NCI-H524 treated with DMSO at 0.1 percent for 48 hours (cell line): Measurements from ENCODE around the gene SPRR3.

Experiments used
- DNase-seq: peaks from one replicate; lab custom pipeline; 2025; lab: John Stamatoyannopoulos, UW

Gene SPRR3, protein sequence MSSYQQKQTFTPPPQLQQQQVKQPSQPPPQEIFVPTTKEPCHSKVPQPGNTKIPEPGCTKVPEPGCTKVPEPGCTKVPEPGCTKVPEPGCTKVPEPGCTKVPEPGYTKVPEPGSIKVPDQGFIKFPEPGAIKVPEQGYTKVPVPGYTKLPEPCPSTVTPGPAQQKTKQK

DNA sequence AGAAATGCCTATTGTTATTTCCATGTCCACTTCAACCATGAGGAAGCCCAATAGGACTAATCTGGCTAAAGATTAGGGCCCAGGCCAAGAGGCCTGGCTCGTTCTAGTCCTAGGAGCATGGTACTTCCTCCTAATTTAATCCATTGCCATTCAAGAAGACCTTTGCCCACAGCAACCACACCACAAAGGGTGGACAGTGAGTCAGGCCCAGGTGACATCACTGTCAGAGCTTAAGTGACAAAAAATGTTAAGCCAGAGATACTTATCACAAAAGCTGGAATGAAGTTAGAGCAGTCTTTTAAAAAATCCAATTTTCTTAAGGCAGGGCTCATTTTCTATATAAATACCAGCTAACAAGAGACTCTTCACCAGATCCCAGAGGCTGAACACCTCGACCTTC lies at the start of gene SPRR3:
SPRR3 (plus strand) TSS at position 368 of the 400 bp plus-strand sequence. CDS start 1,272 bp downstream, outside the sequence.
- no peak for DNase-seq

DNA sequence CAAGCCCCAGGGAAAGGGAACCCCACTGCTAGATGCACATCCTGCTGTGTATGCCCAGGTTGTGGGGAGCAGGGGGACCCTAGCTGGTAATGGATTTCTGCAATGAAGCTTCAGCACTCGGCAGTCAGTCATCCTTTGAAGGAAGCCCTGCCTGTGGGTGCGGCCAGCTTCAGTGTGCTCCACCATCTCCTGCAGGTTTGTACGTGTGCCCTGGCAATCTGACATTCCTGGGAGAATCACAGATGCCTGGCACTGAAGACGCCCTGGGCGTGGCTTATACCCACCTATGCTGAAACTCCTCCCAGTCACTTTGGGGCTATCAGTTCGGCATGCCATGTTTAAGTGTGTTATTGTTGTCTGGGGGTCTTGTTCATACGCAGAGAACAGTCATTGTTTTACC lies 47.8 kb upstream of the SPRR3 start:
- DNase-seq = no peak

DNA sequence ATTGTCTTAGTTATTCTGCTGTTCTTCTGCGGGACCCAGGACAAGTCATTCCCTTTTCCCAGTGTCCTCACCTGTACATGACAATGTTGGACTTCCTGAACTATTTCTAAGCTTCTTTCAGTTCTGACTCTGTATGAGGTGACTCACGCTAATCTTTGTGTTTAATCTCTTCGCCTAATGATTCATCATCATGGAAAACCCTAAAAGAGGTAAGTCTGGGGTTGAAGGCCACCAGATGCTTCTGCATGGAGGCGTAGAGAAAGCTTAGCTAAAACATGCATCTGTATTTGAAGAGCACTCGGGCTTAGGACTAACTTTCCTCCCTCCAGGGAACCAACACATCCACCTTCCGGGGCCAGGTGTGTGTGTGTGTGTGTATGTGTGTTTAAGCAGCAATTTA lies 47.1 kb upstream of the SPRR3 start:
- no peak for DNase-seq

DNA sequence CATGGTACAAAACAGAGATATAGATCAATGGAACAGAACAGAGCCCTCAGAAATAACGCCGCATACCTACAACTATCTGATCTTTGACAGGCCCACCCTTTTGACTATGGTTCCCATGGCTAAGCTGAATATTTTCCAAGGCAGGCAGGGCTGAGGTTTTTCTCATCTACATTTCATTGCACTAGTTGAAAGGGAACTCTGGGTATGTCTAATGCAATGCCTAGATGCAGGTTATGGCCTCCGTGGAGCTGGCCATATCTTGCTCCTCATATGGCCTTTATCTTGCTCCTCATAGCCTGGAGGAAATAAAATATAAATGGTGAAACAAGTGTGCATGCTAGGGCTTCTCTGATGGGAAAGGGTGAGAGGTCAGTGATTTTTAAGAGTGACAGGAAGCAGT lies 44.0 kb upstream of the SPRR3 start:
- no peak for DNase-seq

DNA sequence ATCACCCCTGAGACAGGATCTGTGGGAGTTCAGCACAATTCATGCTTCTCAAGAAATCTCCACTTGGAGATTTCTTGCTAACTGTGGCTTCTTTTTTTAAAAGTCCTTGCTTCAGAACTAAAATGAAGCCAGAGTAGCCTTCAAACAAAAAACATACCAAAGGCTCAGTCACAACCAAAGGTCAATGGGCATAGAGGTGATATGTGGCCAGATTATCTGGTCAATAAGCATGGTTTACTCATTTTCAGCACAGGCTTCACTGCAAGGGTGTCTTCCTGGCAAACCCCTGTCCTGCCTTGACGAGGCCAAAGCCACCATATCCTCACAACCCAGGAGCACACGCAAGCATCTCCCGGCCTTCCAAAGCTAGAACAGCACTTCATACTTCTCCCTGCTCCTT lies 42.3 kb upstream of the SPRR3 start:
- no peak for DNase-seq

DNA sequence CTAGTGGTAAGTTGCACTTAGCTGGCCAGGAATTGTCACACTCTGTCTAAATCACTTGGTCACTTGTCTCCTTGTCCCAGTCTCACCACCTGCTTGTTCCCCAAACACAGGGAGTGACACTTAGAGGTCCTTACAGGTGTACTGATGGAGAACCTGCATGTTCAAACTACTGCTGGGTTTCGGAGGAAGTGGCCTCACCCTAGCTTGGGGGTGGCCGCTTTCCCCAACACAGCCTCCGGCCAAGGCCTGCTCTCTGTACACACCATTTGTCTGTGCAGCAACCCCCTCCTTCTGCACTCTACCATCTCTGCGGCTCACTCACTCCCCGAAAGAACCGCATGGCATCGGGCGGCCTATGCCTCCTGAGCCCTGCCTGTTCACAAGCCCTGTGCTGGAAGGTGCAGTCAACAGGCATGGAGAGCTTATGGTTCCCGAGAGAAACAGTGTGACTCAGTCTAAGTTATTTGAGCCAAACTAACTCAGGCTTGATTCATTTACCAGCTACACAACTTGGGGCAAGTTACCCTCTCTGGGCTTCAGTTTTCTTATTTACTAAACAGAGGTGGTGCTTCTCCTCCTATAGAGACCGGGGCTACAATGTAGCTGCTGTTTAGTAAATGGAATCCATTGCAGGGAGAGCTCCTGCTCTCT lies 41.6 kb upstream of the SPRR3 start:
- DNase-seq = no peak

DNA sequence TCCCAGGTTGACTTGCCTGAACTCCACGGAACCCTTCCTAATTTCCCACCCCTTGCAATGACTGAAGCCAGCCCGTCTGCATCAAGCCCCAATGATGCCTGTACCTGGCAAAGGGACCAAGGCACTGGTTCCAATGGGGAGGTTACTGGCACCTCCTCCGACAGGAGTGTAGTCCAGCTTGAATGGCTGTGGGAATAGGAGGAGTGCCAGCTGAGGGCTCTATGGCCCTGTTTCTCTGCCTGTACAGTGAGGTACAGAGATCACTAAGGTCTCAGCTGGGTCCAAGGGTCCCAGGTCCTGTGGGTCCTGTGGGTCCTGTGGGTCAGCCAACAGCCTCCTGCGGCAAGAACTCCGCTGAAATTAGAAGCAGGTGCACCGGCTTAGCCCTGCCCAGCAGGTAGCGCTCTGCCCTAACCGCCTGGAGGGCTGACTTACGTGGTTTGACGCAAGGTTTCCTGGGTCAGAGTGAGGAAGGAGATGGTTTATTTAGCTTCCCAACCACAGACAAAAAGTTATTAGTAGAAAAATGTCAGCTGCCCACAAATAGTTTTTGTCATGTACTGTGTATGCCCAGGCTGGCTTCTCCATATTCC lies 41.0 kb upstream of the SPRR3 start:
- DNase-seq = no peak

DNA sequence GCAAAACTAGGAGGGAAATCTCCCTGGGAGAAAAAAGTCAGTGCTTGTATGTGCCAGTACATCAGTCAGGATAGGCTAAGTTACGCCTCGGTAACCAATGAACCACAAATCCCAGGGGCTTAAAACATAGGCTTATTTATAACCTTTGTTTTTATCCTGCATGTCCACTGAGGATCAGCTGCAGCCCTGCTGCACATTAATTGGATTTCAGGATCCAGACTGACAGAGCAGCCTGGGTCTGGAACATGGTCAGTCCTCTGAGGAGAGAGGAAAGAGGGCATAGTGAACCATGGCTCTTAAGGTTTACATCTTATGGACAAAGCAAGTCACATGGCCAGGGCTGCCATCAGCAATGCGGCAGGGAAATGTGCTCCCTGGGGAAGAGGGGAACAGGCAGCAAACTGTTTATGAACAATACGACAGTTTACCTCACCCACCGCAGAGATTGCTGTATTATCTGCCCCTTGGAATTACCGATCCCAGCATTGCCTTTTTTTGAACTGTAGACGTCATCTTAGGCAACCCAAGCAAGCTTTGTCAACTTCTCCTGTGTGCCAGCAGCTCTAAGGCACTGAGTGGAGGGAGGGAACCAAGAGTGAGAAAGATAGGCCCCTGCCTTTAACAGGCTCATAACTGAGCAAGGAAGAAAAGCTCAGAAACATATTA lies 40.2 kb upstream of the SPRR3 start:
- no peak for DNase-seq

DNA sequence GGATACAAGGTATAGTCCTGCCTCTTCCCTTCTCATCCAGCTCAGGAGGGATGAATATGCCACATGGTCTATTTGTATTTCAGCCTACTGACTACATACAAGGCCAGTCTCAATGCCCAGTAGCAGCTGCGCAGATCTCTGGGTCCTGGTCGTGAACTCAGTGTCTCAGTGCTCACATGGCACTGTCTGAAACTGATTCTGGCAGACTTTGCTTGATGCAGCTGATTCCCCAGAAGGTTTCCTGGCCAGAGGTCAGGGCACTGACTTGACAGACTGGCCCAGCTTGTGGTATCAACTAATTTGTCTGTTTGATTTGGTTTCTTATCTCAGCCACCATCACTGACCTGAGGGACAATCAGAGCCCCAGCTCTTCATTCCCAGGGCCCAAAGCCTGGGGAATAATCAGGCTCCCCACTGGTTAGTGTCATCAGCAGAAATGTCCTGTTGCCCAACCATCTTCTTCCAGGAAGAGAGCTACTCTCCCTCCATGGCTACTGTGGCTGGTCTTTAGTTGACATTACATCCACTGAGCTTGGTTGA lies 38.6 kb upstream of the SPRR3 start:
- DNase-seq = no peak

DNA sequence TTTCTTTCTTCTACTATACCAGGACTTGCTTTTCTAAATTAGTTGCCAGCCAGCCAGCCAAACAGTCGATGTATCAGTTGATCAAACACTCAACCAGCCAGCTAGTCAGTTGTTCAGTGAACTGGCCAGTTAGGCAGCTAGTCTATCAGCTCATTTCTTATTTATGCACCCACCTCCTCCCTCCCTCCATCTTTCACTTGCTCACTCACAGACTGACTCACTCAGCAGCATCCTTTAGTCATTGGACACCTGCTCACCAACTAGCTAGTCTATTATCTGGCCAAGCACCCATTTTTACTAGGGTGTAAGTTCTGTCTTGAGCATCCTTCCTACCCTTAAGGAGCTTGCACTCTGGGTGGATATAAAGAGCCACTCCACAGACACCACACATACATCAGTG lies 37.0 kb upstream of the SPRR3 start:
- DNase-seq = no peak

DNA sequence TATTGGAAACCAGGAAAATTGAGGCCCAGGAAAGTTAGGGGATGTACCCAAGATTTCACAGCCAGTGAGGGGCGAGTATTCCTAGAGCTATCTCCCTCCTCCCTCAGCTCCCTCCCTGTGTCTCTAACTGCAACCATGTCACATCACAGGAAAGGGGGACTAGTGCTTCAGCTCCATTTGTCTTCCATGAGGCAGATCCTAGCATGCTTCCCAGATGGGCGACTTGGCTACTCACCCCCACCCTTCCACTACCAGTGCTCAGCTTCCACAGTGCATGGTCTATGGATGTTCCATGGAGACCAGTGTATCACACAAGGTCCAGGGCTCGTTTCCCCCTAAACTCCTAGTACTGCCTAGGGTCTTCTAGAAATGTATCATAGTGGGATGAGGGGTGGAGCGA lies 35.7 kb upstream of the SPRR3 start:
- DNase-seq = no peak

DNA sequence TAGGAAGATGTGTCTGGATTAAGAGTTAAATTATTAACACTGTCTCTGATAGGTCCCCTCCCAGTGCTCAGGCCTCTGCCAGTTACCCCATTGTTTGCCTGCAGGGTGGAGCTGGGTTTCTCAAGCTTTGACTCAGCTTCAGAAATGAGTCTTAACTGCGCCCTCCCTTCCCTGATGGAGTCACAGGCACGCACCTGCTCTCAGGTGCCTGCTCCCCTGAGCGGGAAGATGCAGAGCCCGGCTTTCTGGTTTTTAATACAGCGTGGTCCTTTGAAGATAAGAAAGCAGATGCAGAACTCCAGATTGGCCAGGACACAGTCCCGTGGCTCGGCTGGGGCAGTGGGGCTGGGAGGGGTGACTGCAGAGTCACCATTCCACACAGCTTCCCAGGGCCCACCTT lies 34.3 kb upstream of the SPRR3 start:
- DNase-seq = no peak

DNA sequence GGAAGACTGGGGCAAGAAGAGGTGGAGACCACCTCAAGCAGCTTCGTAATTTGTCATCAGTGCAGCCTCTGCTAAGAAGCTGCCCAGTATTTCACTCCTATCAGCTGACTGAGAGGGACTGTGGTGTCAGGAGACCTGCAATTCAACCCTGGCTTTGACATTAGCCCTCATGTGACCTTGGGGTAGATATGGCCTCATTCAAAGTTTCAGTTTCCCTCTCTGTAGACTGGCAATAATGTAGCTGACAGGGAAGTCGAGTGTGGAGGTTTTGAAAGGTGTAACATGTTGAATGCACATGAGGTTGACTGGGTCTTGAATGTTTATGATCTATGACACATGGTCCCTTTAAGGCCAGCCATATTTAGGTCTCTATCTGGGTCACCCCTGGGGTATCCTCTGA lies 33.3 kb upstream of the SPRR3 start:
- DNase-seq = no peak

DNA sequence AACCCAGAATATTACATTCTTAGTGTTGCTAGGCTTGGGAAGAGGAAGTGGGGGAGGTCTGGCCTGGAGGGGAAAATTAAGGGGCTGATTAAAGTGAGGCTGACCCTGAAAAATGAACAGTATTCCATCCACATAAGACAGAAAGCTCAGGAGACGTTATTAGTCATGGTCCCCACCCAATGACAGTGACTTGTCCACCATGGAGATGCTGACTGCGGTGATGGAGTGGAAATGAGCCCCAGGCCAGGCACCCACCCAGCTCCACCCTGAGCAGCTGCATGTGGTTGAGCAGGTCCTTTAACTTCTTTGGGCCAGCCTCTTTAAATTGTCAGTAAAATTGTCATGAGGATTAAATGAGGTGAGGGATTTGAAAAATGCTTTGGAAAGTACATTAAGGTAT lies 32.5 kb upstream of the SPRR3 start:
- DNase-seq = no peak

DNA sequence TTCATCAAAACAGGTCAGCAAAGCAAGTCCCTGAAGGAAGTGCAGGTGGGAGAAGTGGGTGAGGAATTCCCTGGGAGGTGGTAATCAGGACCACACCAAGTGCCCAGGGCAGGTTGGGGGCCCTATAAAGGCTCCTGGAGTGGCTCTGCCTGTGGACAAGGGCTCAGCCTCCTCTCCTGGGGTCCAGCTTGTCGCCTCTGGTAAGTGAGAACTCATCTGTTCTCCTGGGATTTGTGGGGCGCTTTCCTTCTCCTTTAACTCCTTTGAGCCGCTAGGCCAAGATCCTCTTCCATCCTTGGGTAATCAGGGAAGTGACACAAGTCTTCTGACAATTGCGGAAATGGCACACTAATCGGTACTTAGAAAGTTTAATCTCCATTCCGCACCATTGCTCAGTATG lies 31.1 kb upstream of the SPRR3 start, which contains the start of gene SPRR4:
SPRR4 (plus strand) TSS at position 154 of the 400 bp plus-strand sequence. CDS start 1,243 bp downstream, outside the sequence.
- no peak for DNase-seq

DNA sequence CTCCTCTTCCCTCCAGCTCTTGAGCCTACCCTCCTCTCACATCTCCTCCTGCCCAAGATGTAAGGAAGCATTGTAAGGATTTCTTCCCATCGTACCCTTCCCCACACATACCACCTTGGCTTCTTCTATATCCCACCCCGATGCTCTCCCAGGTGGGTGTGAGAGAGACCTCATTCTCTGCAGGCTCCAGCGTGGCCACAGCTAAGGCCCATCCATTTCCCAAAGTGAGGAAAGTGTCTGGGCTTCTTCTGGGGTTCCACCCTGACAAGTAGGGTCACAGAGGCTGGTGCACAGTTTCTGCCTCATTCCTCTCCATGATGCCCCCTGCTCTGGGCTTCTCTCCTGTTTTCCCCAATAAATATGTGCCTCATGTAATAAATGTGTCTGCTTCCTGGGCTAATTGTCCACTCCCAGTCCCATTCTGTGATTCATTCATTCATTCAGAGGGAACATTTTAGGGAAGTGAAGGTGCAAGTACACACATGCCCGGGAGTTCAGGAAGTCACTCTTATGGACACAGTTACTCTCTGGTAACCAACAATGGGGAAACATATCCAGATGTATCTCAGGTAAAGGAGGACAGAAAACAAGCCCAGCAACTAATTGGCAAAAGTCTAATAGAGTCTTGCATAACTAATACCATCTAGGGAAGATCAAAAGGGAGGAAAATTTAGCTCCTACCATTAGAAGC lies 29.2 kb upstream of the SPRR3 start:
- DNase-seq = no peak

DNA sequence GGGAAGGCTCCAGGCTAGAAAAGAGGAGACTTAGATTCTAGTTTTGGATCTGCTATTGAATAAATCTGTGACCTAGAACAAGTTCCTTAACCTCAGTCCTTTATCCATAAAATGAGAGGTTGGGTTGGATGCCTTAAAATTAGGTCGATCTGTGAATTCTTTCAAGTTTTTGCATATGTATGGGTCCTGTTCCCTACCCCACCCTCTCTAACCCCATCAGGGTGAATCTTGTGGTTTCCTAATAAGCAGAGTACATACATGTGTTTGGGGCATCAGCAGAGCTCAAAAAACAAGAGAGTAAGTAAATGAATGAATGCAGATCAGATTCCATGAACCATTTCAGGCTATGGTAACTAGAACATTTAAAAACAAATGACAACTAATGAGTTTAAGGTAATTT lies 24.9 kb upstream of the SPRR3 start:
- DNase-seq = no peak

DNA sequence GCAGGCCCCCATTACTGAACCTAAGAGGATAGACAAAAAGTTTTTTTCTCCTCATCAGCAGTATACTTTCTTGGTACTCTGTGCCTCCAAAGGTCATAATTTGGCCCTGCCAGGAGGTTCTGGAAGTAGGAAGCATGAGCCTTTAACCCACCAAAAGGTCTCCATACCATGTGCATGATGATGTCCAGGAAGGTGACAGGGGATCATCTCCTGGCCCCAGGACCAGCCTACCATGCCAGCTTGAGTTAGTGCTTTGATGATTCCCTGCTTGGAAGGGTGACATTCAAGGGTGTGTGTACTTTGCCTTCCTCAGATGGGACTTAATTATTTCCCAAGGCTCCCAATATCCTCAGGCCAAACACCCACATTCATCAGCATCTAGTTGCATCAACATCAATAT lies 23.9 kb upstream of the SPRR3 start:
- no peak for DNase-seq

DNA sequence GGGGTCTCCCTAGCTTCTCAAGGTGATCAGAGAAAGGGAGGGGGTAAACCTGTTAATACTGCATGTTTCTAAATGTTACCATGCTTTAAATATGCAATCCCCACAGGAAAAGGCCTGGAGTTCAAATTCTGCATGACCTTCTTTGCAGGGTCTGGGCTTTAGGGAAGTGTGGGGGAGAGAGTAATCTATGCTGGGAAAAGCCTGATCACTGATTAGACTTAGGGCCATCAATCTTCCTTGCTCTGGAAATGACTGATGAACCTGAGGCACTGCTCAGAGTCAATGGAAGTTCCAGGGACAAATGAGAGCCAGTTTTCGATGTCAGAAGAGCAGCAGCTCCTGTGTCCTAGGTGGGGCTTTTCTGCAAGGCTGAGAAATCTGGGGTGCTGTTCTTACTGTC lies 20.9 kb upstream of the SPRR3 start:
- no peak for DNase-seq

DNA sequence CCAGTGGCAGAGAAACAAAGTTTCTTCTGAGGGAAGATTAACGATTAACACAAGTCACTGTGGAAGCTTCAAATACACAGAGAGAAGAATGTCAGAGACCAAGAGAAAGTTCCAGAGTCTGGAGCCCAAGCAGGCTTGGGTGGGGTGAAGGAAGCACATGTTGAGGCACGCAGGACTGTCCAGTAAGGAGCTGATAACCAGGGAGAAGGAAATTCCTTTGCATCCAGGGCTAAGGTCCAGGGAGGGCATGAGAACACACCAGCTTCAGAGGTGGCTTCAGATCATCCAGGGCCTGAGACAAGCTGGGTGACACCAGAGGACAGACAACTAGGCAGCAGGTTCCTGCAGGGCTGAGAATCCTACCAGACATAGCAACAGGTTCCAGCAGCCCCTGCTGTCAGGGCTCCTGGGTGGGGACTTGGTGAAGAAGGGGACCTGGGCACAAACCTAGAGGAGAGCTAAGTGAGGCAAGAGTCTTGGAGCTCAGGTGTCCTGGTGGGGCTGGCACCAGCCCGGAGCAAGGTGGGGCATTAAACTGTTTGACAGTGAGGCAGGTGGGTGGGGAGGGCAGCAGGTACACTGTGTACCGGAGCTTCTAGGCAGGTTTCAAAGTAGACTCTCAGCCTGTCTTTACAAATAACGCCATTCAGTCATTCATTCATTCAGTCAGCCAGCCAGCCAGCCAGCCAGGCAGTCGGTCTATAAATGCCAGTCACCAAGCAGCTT lies 20.2 kb upstream of the SPRR3 start:
- no peak for DNase-seq

DNA sequence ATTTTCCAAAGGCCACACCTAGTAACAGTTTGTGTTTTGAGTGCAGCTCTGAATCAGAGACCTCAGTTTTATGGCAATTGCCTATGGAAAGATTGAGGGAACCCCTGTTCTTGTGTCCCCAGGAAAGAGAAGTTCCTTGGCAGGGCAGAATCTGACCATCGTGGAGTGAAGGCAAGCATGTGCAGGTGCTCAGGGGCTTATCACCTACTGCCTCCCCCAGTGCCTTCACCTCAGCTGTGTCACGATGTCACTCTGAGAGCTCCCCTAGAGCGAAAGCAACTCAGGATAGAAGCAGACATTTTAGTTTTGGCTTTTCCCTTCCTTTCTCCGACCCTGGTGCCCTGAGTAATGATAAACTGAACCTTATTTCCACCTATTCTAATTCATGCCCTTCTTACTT lies 19.5 kb upstream of the SPRR3 start:
- no peak for DNase-seq

DNA sequence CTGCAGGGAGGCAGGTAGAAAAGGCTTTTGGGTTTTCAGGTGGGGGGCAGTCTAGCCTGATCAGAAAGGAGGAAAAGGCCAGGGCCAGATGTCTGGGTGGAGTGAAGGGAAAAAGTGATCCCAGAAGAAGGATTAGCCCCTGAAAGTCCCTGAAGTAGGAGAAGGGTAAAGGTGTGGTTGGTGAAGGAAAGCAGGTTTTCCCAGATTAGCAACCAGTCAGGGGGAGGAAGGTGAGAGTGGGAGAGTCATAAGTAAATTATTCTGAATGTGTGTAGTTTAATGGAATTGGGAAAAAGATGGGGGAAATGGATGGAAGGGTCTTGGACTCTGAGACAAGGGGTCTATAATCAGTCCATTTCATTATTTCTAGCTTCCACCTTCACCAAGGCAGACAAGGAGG lies 18.3 kb upstream of the SPRR3 start:
- no peak for DNase-seq
